Femur (tissue), 1 donor: Measurements from ENCODE around the gene ZNF19.

Source experiments
- DNase-seq: peaks from one replicate; pipeline ENCODE4 v3.0.0-alpha.2; 2017

ZNF19 gene

DNA sequence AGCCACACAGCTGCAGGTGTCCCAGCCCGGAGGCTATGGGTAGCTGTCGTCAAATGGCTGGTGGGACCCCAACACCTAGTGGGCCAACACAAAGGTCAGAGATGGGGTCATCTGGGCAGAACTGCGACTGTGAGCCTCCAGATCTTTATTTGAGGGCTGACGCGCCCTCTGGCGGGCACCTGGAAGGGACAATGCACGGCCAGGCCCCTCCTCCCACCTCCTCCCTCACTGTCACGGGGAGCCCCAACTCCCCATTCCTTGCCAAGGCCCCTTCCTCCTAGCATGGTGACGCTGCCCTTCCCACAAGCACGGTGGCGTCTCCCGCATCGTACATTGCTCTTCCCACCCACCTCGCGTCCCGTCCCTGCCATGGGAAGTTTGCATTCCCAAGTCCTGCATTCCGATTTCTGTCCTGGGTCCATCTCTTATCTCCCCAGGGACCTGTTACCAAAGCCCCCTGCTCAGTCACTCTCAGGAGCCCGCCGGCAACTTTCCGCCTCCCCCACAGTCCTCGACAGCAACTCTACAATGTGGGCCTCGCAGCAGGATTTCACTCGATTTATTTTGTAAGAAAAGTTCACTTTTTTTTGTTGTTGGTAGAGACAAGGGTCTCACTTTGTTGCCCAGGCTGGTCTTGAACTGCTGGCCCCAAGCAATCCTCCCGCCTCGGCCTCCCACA is 48.3 kb downstream of the ZNF19 start:
- no peak for DNase-seq

DNA sequence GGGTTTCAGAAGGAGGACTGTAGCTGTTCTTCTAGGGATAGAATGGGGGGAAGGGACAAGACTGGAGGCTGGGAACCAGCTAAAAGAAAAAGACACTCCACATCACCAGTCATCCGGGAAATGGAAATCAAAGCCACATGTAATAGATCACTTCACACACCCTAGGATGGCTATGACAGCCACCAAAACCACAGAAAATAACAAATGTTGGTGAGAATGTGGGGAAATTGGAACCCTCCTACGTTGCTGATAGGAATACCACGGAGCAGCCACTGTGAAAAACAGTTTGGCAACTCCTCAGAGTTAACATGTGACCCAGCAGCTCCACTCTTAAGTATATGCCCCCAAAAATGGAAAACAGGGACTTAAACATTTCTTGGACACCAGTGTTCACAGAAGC is 49.6 kb downstream of the ZNF19 start:
- no peak for DNase-seq

DNA sequence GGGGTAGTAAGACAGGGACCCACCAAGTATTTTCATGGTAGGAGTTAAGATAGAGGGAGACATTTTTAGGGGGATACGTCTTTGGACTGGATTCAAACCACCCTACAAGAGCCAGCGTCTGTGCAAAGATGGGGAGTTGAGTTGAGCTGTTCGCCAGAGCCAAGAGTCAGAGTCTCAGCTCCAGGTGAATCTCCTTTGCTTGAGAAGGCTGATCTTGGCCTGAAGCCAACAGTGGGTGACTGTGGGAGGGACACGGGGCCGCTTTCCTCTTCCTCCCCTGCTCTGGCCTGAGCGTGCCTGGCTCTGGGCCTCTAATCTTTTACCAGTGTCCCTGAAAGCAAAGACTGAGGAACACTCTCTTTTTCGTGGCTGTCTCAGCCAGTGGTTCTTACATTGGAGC is 52.7 kb downstream of the ZNF19 start:
- DNase-seq: no peak

DNA sequence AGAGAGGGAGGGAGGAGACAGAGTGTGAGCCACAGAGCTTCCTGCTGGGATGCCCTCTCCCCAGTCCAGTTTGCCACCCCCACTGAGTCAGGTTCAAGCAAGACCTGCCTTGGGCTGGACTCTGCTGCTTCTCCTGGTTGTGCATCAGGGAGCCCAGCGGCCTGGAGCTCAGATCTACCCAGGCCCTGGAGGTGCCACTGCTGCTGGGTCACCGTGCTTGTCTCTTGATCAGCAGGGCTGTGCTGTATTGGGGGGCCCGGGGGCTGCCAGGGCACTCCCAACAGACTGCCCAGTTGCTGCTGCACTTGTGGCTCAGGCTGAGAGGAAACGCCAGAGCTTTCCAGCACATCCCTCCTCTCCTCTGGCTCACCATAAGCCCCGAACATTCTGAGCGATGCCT is 56.2 kb downstream of the ZNF19 start:
- no peak for DNase-seq

DNA sequence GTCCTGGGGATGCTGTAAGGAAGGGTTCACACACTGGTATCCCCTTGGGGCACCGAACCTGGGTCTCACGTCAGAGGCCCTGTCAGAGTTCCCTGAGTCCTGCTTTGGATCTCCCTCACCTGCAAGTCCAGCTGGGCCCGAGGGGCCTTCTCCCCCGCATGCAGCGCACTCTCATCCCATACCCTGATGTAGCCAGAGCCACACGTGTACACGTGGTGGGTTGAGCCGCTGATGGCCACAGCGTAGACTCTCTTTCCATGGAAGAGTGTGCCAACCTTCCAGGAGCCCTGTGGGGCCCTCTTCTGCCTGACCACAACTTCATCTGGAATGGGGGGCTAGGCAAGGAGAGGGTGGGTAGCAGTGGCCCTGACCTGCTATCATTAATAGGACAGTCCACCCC is 57.1 kb downstream of the ZNF19 start:
- no peak for DNase-seq

DNA sequence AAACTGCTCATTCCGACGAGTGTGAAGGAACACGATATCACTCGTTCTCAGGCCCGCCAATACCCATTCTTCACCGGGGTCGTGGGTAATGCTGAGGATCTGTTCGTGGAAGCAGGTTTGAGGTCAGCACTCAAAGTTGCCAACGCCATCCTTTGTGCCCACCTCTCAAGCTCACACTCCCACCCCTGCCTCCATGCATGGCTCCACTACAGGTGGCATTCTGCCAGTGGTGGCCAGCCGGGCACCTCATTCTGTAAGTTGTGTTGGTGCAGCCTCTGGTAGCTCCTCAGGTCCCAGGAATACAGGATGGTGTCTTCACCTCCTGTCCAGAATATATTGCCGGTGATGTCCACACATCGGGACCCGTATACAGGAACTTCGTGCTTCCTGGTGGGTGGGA is 57.9 kb downstream of the ZNF19 start:
- DNase-seq: no peak

DNA sequence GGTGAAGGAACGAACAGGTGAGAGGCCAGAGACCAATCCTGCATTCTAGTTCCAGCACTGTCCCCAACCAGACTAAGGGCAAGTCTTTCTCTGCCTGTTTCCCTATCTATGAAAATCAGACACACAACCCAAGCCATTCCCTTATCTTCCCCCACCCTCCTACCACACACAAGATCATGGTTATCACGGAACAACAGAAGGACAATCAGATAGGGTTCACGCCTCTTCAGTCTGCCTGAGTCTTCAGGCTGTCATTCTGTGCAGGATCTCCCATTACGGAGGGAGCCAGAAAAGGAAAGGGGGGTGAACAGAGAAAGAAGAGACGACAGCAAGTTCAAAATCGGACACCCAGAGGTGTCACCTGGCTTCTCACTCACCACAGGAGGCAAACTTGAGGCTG is 58.4 kb downstream of the ZNF19 start:
- no peak for DNase-seq

DNA sequence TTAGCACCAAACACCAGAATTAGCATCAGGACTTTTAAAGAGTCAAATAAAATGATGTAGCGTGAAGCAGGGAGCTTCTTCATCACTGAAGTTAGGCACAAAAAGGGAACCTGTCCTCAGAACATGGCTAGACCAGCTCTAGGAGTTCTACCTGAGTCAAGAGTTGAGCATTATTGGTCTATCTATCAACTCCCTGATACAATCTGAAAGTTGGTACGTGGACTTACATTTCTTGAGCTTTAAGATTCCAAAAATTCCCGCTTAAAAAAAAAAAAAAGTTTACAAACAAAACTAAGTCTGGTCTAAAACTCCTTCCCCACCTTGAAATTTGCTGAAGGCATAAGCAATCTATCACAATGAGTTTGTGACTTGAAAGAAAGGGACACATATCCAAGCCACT is 59.5 kb downstream of the ZNF19 start:
- DNase-seq: no peak

DNA sequence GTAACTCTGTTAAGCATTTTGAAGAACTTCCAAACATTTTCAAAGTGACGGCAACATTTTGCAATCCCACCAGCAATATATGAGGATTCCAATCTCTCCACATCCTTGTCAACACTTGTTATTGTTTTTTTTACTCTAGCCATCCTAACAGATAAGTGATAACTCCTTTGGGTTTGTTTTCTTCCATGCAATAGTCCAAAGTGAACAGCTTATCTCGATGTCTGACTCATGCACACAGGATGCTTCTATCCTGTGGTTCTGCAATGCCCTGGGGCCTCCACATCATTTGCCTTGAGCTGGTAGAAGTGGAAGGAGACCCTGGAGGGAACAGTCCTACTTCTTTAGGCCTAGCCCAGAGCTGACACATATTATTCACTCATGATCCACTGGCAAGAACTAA is 60.2 kb downstream of the ZNF19 start:
- DNase-seq: no peak

DNA sequence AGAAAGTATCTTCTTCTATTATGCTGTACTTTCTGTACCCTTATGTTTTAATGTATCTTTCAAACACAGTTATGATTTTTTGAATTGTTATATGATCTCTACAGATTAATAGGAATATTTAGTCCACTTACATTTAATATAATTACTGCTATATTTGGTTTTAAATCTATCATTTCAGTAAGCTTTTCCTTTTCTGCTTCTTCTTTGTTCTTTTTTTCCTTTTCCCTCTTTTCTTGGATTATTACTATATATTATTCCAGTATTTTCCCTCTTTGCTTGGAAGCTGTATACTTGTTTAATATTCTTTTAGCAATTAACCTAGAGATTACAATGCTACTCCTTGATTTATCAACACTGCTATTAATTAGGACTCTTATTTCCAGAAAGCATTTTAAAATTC is 60.7 kb downstream of the ZNF19 start:
- no peak for DNase-seq

DNA sequence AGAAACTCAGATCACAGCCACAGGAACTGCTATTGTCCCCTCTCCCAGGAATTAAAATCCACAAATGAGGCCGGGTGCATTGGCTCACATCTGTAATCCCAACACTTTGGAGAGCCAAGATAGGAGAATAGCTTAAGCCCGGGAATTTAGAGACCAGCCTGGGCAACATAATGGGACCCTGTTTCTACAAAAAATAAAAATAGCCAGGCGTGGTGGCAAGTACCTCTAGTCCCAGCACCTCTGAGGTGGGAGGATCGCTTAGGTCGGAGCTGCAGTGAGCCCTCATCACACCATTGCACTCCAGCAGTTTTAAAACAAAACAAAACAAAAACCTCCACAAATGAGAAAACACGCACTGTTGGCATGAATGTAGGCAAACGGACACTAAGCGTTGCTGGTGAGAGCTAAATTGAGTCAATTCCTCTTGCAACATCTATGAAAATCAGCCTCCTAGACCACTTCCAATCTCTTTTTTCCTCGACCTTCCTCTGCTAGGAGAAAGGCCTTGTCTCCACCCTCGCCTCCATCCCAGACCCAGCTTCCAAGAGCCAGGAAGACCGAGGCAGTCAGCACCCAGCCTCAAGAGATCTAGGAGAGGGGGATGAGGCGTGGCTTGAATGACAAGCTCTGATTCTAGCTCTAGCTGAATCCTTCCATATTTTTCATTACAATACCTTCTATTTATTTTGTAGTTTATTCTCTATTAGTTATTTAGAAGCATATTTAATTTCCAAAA is 62.1 kb downstream of the ZNF19 start:
- no peak for DNase-seq

DNA sequence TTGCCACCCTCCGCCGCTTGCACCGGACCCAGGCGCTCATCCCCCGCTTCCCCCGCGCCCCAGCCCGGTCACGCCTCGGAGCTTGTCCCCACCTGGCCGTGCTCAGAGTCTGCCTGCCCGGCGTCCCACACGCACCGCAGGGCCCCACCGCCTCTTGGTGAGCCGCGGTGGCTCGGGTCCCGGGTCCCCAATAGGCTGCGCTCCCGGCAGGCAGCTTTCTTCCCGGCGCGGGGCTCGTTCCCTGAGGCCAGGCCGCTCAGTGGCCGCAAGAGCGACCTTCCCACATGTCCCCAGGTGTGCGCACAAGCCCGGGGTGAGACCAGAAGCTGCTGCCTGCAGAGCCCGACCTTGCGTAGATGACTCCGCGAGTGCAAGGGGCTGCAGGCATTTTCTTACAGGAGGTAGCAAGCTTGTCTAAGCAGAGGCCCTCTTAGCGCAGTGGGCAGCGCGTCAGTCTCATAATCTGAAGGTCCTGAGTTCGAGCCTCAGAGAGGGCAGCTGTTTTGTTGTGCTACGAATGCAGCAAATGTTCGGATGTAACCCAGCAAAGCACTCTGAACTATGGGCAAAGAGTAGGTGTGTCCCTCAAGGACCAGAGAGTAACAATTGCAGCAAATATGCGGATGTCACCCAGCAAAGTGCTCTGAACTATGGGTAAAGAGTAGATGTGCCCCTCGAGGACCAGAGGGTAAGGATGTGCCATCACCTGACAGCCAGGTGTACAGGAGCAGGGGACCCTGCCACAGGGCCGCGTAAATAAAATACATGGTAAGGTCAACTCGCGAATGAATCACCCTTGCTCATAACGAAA is 62.9 kb downstream of the ZNF19 start:
- no peak for DNase-seq

DNA sequence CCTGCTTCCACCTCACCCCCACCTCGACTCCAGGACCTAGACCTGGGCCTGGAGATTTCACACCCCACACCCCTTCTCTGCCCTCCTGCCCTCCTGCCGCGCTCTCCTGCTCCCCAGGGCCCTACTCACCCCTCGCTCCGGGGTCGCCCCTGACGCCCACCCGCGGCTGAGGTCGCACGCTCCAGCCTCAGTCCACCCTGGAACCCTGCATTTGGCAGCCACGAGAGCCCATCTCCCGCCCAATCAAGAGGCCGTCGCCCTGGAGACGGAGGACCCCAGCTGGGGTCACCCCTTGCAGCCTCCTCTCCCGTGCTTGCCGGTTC is 63.4 kb downstream of the ZNF19 start:
- no peak for DNase-seq

DNA sequence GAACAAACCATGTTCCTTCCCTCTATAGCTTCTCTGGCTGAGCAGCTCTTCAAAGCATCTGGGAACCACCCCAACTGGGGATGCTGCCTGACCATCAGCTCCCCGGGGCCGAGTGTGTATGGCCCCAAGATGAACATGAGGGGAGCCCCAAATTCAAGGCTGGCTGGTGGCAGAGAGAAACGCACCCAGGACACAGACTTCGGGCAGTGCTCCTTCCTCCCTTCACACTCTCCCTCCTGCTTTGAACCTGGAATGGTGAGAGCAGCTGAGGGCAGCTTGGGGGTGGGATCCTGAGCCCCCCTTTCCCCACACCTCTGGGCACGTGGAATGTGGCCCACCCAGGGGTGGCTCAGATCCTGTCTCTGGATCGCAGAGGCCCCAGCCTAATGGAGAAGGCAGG is 64.5 kb downstream of the ZNF19 start:
- DNase-seq: no peak

DNA sequence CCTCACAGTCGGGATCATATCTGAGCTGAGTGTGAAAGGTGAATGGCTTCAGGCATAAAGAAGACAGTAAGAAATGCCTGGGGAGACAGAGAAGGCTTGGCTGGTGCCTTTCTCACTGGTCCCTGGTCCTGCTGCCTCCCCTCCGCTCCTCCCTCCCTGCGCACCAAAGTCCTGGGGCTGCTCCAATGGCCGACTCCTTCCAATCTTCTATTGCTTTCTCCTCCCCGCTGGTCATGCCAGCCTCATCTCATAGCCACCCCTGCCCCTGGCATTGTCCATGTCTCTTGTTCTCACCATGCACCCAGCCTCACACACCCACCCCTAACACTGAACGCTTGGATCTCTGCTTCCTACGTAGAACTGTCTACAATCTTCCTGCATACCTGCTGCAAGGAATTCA is 65.3 kb downstream of the ZNF19 start:
- DNase-seq: no peak
